Psoas muscle (tissue), 8 donors: ENCODE measurements around the gene CDT1. TPM values are rescaled to one million over a fixed set of nuclear protein-coding genes. Genes with fewer than 3 reads are reported as not detected.

ENCODE experiments used
- ATAC-seq, 4 donors: fragments of 200-7000 bp; cut with Tn5 transposase; one replicate each; pipeline ENCODE4 v1.9.1; 2020; ENCODE audit warnings: moderate library complexity in 3 of 4, mild to moderate bottlenecking in 2 of 4
- DNase-seq, 2 donors: peaks; one replicate each; pipeline ENCODE4 v3.0.0-alpha.2; 2020
- H3K27ac ChIP-seq: fragments of 200-600 bp; one replicate; pipeline ENCODE4 v1.8.0; 2022
- H3K27me3 ChIP-seq, 3 donors: fragments of 200-600 bp in 1 of 3; one replicate each; pipeline versions ENCODE4 v1.6.1 to v1.8.0; 2013 to 2022; ENCODE audit warnings: low read length in 2 of 3, mild to moderate bottlenecking in 2 of 3, moderate library complexity in 1 of 3; ENCODE audit not compliant: insufficient read depth in 3 of 3
- H3K36me3 ChIP-seq, 2 donors: fragments of 200-600 bp in 1 of 2; one replicate each; pipeline versions ENCODE4 v1.6.1 to v1.8.0; 2013 to 2022; ENCODE audit warnings: low read depth in 1 of 2, mild to moderate bottlenecking in 1 of 2, moderate library complexity in 1 of 2; ENCODE audit not compliant: insufficient read depth in 1 of 2
- H3K4me1 ChIP-seq: fragments of 200-600 bp; one replicate; pipeline ENCODE4 v1.8.0; 2022
- H3K4me3 ChIP-seq: fragments of 200-600 bp; one replicate; pipeline ENCODE4 v1.8.0; 2022; ENCODE audit warnings: mild to moderate bottlenecking
- H3K9me3 ChIP-seq: fragments of 200-600 bp; one replicate; pipeline ENCODE4 v1.8.0; 2022
- WGBS, 3 donors: extraction: QIAGEN DNeasy Blood & Tissue Kit; methylation state at CpG; one replicate each; pipeline versions ENCODE4 v1.1.6 to v1.1.7; 2013; 5-methylcytosine and 5-hydroxymethylcytosine counted together
- intact Hi-C, 2 donors: fragments of 100-400 bp; cut with DNase I; formaldehyde crosslinking; loops; one replicate each; pipeline versions ENCODE4 v1.11.0 to v1.14.2; 2022
- polyA plus RNA-seq, 3 donors: library from polyadenylated mRNA; stranded (reverse); fragments of 200-250 nt; gene quantifications; one replicate each; pipeline ENCODE4 v1.2.3, GENCODE V29; 2013
- total RNA-seq, 4 donors: library from RNA; stranded (reverse); fragmentation: NEBNext Ultra II Directional in 2 of 4; extraction: Animal tissue kit (Norgen Biotek cat#: 25700) in 2 of 4; gene quantifications; one replicate each; pipeline versions ENCODE4 v1.2.1 to v1.2.4, GENCODE V29; 2021 to 2023
- TF ChIP-seq, protein P1 (sequence below): fragments of 200-600 bp; IDR thresholded peaks from one replicate; pipeline ENCODE4 v1.8.0; 2022; ENCODE audit warnings: antibody characterized with exemption
- donor health status: healthy with polysubstance abuse.
- donor health status: DM: no; HTN: no; CAD: no; lungs with moderate emphysema.
- donor health status: Bipolar disorder and iron deficiency.
- donor health status: healthy.
- donor health status: DM: yes; HTN: yes; CAD: no.
- donor health status: DM: no; HTN: no; CAD: no.
- donor health status: DM: no; HTN: no; CAD: no.
- donor health status: DM: yes; HTN: yes; CAD: no.

CDT1 gene
- total and polyA plus RNA-seq, 7 donors, result 0.03 to 0.59 (median 0.15) TPM; not detected in 1

DNA sequence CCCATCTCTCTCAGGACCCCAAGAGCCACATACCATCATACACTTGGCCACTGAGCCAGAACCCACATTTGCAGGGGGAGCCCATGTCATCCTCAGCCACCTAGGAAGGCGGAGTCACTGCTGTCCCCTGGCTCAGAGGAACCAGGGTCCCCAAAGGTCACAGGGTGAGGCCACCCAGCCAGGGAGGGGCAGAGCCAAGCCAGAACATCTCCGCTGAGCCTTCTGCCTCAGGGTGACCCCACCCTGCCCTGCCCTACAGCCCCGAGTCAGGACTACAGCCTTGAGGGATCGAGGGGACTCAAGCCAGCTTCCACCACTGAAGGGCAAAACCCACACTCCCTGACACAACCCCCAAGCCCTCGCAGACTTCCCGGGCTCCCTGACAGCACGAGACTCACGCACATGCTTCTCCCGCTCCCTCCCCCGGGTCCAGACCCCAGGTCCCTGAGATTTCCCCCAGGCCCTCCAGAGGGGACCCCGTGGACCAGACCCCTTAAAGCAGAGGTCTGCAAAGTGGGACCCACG lies 36.0 kb upstream of the CDT1 start:
- H3K36me3 ChIP-seq, result no peaks in the 10 kb centered on the region
- H3K9me3 ChIP-seq, result no peaks in the 10 kb centered on the region
- DNase-seq (no peak), ATAC-seq (no peak)
- intact Hi-C loops, result no loop called here
- WGBS, 3 donors, result 61 to 74% (median 71%) methylated on average over 12 of the region's 12 CpGs
- no peak overlapping the region for H3K27ac ChIP-seq
- H3K27me3 ChIP-seq, result peaks cover 0 to 26% (median 6%) of the 10 kb centered on the region in 3 donors
- H3K4me1 ChIP-seq, result peaks cover 10% of the 10 kb centered on the region
- no peak overlapping the region for H3K4me3 ChIP-seq
- TF ChIP-seq, protein P1, sequence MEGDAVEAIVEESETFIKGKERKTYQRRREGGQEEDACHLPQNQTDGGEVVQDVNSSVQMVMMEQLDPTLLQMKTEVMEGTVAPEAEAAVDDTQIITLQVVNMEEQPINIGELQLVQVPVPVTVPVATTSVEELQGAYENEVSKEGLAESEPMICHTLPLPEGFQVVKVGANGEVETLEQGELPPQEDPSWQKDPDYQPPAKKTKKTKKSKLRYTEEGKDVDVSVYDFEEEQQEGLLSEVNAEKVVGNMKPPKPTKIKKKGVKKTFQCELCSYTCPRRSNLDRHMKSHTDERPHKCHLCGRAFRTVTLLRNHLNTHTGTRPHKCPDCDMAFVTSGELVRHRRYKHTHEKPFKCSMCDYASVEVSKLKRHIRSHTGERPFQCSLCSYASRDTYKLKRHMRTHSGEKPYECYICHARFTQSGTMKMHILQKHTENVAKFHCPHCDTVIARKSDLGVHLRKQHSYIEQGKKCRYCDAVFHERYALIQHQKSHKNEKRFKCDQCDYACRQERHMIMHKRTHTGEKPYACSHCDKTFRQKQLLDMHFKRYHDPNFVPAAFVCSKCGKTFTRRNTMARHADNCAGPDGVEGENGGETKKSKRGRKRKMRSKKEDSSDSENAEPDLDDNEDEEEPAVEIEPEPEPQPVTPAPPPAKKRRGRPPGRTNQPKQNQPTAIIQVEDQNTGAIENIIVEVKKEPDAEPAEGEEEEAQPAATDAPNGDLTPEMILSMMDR, result no peak

DNA sequence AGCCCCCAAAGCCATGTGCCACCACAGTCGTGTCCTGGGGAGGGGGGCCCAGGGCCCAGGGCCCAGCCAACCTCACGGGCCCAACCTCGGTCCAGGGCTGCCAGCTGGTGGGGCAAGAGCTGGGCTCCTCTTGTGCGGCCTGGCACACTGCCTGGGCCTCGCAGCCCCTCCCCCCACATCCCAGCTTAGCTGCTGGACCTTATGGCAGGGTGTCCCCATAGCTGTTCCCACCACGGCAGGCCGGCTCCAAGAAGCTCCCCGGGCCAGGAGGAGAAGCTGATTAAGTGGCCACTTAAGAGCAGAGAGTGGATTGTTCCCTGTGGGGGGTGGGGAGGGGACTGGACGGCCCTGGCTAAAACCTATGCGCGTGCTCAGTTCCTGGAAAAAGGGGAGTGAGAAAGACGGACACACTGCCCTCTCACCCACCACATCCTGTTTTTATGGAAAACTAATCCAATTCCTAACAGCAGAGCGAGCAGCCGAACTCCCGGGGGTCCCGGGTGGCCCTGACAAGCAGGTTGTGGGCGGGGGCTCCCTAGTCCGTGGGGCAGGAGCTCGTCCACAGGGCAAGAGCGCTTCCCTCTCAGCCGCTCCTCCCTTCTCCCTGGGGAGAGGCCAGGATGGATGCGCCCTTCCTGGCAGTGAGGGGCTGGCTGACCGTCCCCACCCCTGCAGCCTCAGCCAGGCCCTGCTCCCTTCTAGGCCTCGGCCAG lies 35.4 kb upstream of the CDT1 start:
- no peaks in the 10 kb centered on the region for H3K9me3 ChIP-seq
- no peak overlapping the region for H3K4me3 ChIP-seq
- peaks cover 0 to 28% (median 4%) of the 10 kb centered on the region in 3 donors for H3K27me3 ChIP-seq
- TF ChIP-seq, protein P1, result no peak
- peaks cover 10% of the 10 kb centered on the region for H3K4me1 ChIP-seq
- intact Hi-C loops, result no loop called here
- DNase-seq (peak in 1 of 2 donors; percentile 70), ATAC-seq (peak in 2 of 4 donors; percentile 26 to 50)
- H3K27ac ChIP-seq, result no peak overlapping the region
- WGBS, 3 donors, result 32 to 33% (median 33%) methylated on average over 19 to 24 of the region's 24 CpGs
- H3K36me3 ChIP-seq, result no peaks in the 10 kb centered on the region

DNA sequence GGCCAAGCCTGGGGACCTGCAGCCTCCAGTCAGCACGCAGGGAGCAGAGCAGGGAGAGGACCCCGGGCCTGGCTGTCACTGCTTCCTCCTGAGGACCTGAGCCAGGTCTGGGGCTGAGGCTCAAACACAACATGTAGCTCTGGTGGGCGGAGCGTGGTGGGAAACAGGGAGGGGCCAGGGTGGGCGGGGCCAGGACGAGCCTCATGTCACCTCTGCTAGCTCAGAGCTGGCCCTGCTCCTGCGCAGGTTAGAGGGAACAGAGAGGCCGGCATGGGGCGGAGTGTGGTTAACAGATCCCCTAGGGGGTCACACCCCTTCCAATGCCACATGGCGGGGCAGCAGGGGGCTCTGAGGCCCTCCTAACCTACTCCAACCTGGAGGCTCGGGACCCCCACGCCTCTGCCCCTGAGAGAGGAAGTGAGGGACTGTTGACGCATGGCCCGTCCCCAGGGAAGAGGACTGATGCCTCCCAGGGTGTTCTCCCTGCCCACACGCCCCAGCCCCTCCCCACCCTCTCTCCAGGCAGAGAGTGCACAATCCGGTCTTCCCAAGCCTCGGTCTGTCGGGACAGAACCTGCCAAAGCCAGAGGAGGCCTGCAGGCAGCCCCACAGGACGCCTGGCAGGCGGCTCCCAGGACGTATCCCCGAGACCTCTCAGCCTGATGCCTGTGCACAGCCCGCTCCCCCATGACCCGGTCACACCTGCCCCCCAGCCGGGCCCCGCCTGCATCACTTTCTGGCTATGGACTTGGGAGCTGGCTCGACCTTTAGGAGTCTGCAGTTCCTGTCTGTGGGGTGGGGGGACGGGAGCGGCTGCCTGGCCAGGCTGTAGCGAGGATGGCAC lies 33.8 kb upstream of the CDT1 start:
- intact Hi-C loops, result no loop called here
- ATAC-seq, result no peak

DNA sequence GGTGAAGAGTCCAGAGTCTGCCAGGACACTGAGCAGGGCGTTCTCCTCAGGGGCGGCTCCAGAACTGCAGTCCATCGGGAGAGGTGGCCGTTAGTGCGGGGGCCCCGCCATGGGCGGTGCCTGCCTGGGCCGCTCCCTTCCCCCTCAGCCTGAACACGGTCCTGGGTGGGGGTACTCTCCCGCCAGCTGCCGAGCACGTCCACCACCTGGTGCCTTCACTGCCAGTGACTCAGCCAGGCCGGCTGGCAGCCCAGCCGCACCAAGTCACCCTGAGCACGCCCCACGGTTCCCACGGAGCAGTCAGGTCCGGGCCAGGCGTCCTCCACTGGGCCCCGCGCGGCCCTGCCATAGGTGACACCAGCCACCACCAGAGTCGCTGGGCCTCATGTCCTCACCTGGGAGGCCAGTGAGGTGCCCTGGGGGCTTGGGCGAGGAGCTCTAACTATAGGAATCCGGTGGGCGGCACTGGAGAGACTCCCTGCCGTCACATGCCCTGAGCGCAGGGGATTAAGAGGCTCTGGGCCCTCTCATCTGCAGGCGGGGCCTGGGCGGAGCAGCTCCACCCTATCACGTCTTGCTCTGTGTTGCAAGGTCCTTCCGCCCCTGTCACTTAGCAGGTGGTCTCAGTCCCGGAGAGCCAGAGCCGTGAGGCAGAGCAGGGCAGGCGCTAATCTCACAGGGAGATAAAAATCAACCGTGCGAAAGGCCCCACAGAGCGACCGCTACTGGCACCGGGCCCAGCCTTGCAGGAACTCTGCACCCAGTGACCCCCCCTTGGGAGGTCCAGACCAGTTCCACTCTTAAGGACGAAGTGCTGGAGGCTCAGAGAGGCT lies 32.9 kb upstream of the CDT1 start:
- Histone ChIP-seq H3K27ac (peak overlapping the region; percentile 30), H3K36me3 (no peaks in the 10 kb centered on the region), H3K4me1 (peaks cover 10% of the 10 kb centered on the region), H3K27me3 (peaks cover 0 to 30% (median 6%) of the 10 kb centered on the region in 3 donors), H3K4me3 (peak overlapping the region; percentile 36), H3K9me3 (no peaks in the 10 kb centered on the region)
- DNase-seq (peak; percentile 68 to 81), ATAC-seq (peak; percentile 41 to 53 (median 48))
- TF ChIP-seq, protein P1, result no peak
- WGBS, 3 donors, result 25 to 46% (median 26%) methylated on average over 38 to 41 of the region's 41 CpGs
- intact Hi-C loops, result no loop called here

More for the DNA sequence above, 33.8 kb upstream of the CDT1 start:
- TF ChIP-seq, protein P1, result no peak
- 45 to 73% (median 48%) methylated on average over 27 to 30 of the region's 30 CpGs for WGBS, 3 donors
- no peaks in the 10 kb centered on the region for H3K36me3 ChIP-seq
- no peak overlapping the region for H3K27ac ChIP-seq
- peak overlapping the region; percentile 36 for H3K4me3 ChIP-seq
- no peaks in the 10 kb centered on the region for H3K9me3 ChIP-seq
- no peak for DNase-seq
- peaks cover 0 to 30% (median 6%) of the 10 kb centered on the region in 3 donors for H3K27me3 ChIP-seq
- H3K4me1 ChIP-seq, result peaks cover 10% of the 10 kb centered on the region
